GM21717 (cell line): ENCODE results near the gene IFITM2.
"Not testable (repeated sequence)": the region's sequence is repeated elsewhere in the genome, so short reads cannot be mapped to it uniquely, and the experiment has no call there.

ENCODE experiments used
- ATAC-seq: cut with Tn5 transposase; IDR thresholded peaks from one replicate; pipeline ENCODE4 v1.9.1; 2021; ENCODE audit warnings: mild to moderate bottlenecking, moderate library complexity; ENCODE audit not compliant: unreplicated experiment

The IFITM2 gene

GRCh38 chr11:307766-308708 is at the start of gene IFITM2:
TSS of gene IFITM2 (plus strand) at chr11:307816. CDS start at chr11:308193, 377 bp downstream.
- not testable (repeated sequence) for ATAC-seq

GRCh38 chr11:259413-259812 is 48.2 kb upstream of the IFITM2 start:
- ATAC-seq, result no peak

- no peak for ATAC-seq
Observed at GRCh38 chr11:261624-262023, 46.0 kb upstream of the IFITM2 start.

- no peak for ATAC-seq
Observed at GRCh38 chr11:266676-267439, 40.8 kb upstream of the IFITM2 start.

- ATAC-seq, result no peak
Observed at GRCh38 chr11:267491-267994, 40.1 kb upstream of the IFITM2 start.

GRCh38 chr11:268716-269145 is 38.9 kb upstream of the IFITM2 start:
- ATAC-seq, result peak; percentile 40

GRCh38 chr11:269146-269890 is 38.3 kb upstream of the IFITM2 start:
- peak; percentile 66 for ATAC-seq

- no peak for ATAC-seq
Observed at GRCh38 chr11:270451-271318, 36.9 kb upstream of the IFITM2 start.

GRCh38 chr11:271319-271715 is 36.3 kb upstream of the IFITM2 start:
- no peak for ATAC-seq

- no peak for ATAC-seq
Observed at GRCh38 chr11:272195-272930, 35.3 kb upstream of the IFITM2 start.

- ATAC-seq, result no peak
Observed at GRCh38 chr11:272931-273198, 34.8 kb upstream of the IFITM2 start.

- ATAC-seq, result no peak
Observed at GRCh38 chr11:276219-276618, 31.4 kb upstream of the IFITM2 start.

GRCh38 chr11:278001-278951 is 29.3 kb upstream of the IFITM2 start, which contains the start of gene NLRP6:
TSS of gene NLRP6 (plus strand) at chr11:278407. CDS start at chr11:278570, 163 bp downstream.
- no peak for ATAC-seq

- ATAC-seq, result no peak
Observed at GRCh38 chr11:279040-279965, 28.3 kb upstream of the IFITM2 start.

GRCh38 chr11:279966-280705 is 27.5 kb upstream of the IFITM2 start:
- no peak for ATAC-seq

GRCh38 chr11:280706-281485 is 26.7 kb upstream of the IFITM2 start:
- no peak for ATAC-seq
